Psoas muscle (tissue), 8 donors: ENCODE data around the gene ARMH1. TPM values are rescaled to one million over a fixed set of nuclear protein-coding genes. Genes with fewer than 3 reads are reported as not detected.

Experiments used
- ATAC-seq, 4 donors: fragments of 200-7000 bp; cut with Tn5 transposase; one replicate each; pipeline ENCODE4 v1.9.1; 2020; ENCODE audit warnings: moderate library complexity in 3 of 4, mild to moderate bottlenecking in 2 of 4
- DNase-seq, 2 donors: peaks; one replicate each; pipeline ENCODE4 v3.0.0-alpha.2; 2020
- H3K27ac ChIP-seq: fragments of 200-600 bp; one replicate; pipeline ENCODE4 v1.8.0; 2022
- H3K27me3 ChIP-seq, 3 donors: fragments of 200-600 bp in 1 of 3; one replicate each; pipeline versions ENCODE4 v1.6.1 to v1.8.0; 2013 to 2022; ENCODE audit warnings: low read length in 2 of 3, mild to moderate bottlenecking in 2 of 3, moderate library complexity in 1 of 3; ENCODE audit not compliant: insufficient read depth in 3 of 3
- H3K36me3 ChIP-seq, 2 donors: fragments of 200-600 bp in 1 of 2; one replicate each; pipeline versions ENCODE4 v1.6.1 to v1.8.0; 2013 to 2022; ENCODE audit warnings: low read depth in 1 of 2, mild to moderate bottlenecking in 1 of 2, moderate library complexity in 1 of 2; ENCODE audit not compliant: insufficient read depth in 1 of 2
- H3K4me1 ChIP-seq: fragments of 200-600 bp; one replicate; pipeline ENCODE4 v1.8.0; 2022
- H3K4me3 ChIP-seq: fragments of 200-600 bp; one replicate; pipeline ENCODE4 v1.8.0; 2022; ENCODE audit warnings: mild to moderate bottlenecking
- H3K9me3 ChIP-seq: fragments of 200-600 bp; one replicate; pipeline ENCODE4 v1.8.0; 2022
- CTCF ChIP-seq: fragments of 200-600 bp; IDR thresholded peaks from one replicate; pipeline ENCODE4 v1.8.0; 2022; ENCODE audit warnings: antibody characterized with exemption
- WGBS, 3 donors: extraction: QIAGEN DNeasy Blood & Tissue Kit; methylation state at CpG; one replicate each; pipeline versions ENCODE4 v1.1.6 to v1.1.7; 2013; 5-methylcytosine and 5-hydroxymethylcytosine counted together
- intact Hi-C, 2 donors: fragments of 100-400 bp; cut with DNase I; formaldehyde crosslinking; loops; one replicate each; pipeline versions ENCODE4 v1.11.0 to v1.14.2; 2022
- polyA plus RNA-seq, 3 donors: library from polyadenylated mRNA; stranded (reverse); fragments of 200-250 nt; gene quantifications; one replicate each; pipeline ENCODE4 v1.2.3, GENCODE V29; 2013
- total RNA-seq, 4 donors: library from RNA; stranded (reverse); fragmentation: NEBNext Ultra II Directional in 2 of 4; extraction: Animal tissue kit (Norgen Biotek cat#: 25700) in 2 of 4; gene quantifications; one replicate each; pipeline versions ENCODE4 v1.2.1 to v1.2.4, GENCODE V29; 2021 to 2023
- donor health status: healthy with polysubstance abuse.
- donor health status: DM: no; HTN: no; CAD: no; lungs with moderate emphysema.
- donor health status: Bipolar disorder and iron deficiency.
- donor health status: healthy.
- donor health status: DM: yes; HTN: yes; CAD: no.
- donor health status: DM: no; HTN: no; CAD: no.
- donor health status: DM: no; HTN: no; CAD: no.
- donor health status: DM: yes; HTN: yes; CAD: no.

Gene ARMH1
- total and polyA plus RNA-seq, 7 donors = 0.08 to 0.82 (median 0.62) TPM; not detected in 1

GRCh38 chr1:44679468-44679867 is 5.0 kb downstream of the ARMH1 start:
- ATAC-seq (no peak), DNase-seq (no peak)
- TF ChIP-seq CTCF = no peak
- 65 to 89% (median 79%) methylated on average over 5 of the region's 5 CpGs for WGBS, 3 donors
- Histone ChIP-seq H3K36me3 (no peaks in the 10 kb centered on the region), H3K27ac (no peak overlapping the region), H3K9me3 (no peaks in the 10 kb centered on the region), H3K4me1 (peaks cover 18% of the 10 kb centered on the region), H3K4me3 (no peak overlapping the region), H3K27me3 (no peaks in the 10 kb centered on the region)
- intact Hi-C loops = no loop called here

- ATAC-seq = no peak
- intact Hi-C loops = no loop called here
- no peak for TF ChIP-seq CTCF
Measured at GRCh38 chr1:44681905-44682882, 7.7 kb downstream of the ARMH1 start.

GRCh38 chr1:44682883-44683265 is 8.4 kb downstream of the ARMH1 start:
- intact Hi-C loops = no loop called here
- DNase-seq (no peak), ATAC-seq (no peak)
- no peaks in the 10 kb centered on the region for H3K9me3 ChIP-seq
- H3K27ac ChIP-seq = no peak overlapping the region
- H3K4me1 ChIP-seq = no peaks in the 10 kb centered on the region
- no peaks in the 10 kb centered on the region for H3K36me3 ChIP-seq
- 79 to 90% (median 86%) methylated on average over 3 of the region's 3 CpGs for WGBS, 3 donors
- H3K4me3 ChIP-seq = no peak overlapping the region
- TF ChIP-seq CTCF = no peak
- no peaks in the 10 kb centered on the region for H3K27me3 ChIP-seq

More at GRCh38 chr1:44681905-44682882, 7.7 kb downstream of the ARMH1 start:
- WGBS, 3 donors = 74 to 85% (median 81%) methylated on average over 14 of the region's 14 CpGs
- Histone ChIP-seq H3K27ac (no peak overlapping the region), H3K9me3 (no peaks in the 10 kb centered on the region), H3K36me3 (no peaks in the 10 kb centered on the region), H3K4me3 (no peak overlapping the region), H3K27me3 (no peaks in the 10 kb centered on the region), H3K4me1 (no peaks in the 10 kb centered on the region)
- no peak for DNase-seq

- intact Hi-C loops = no loop called here
- Histone ChIP-seq H3K36me3 (no peaks in the 10 kb centered on the region), H3K4me3 (no peak overlapping the region), H3K9me3 (no peaks in the 10 kb centered on the region), H3K4me1 (no peaks in the 10 kb centered on the region), H3K27ac (no peak overlapping the region), H3K27me3 (no peaks in the 10 kb centered on the region)
- DNase-seq (no peak), ATAC-seq (no peak)
- 71 to 85% (median 82%) methylated on average over 1 of the region's 1 CpG for WGBS, 3 donors
- no peak for TF ChIP-seq CTCF
Measured at GRCh38 chr1:44684525-44684924, 10.0 kb downstream of the ARMH1 start.
